H1 (cell line): Measurements from ENCODE around the gene CMC1. TPM values are rescaled to one million over a fixed set of nuclear protein-coding genes. Genes with fewer than 3 reads are reported as not detected.

Experiments used
- CTCF ChIA-PET: fragments of 300-600 bp; sonication (Branson Sonifier 250); formaldehyde crosslinking; loops from one replicate; lab custom pipeline; 2021; ENCODE audit not compliant: partially characterized antibody; lab: Charles Lee
- POLR2A ChIA-PET: fragments of 300-600 bp; sonication (Branson Sonifier 250); formaldehyde crosslinking; loops from one replicate; lab custom pipeline; 2021; ENCODE audit warnings: inconsistent platforms; ENCODE audit not compliant: partially characterized antibody; lab: Charles Lee
- DNase-seq, 2 experiments: peaks; one replicate each; pipeline versions ENCODE4 v3.0.0 to v3.0.0-alpha.2; 2010 to 2022; ENCODE audit warnings: low spot score in 2 of 2, low read depth in 1 of 2, mixed read lengths in 1 of 2
- FAIRE-seq: peaks from 2 replicates; lab custom pipeline; 2011; peaks lifted over from hg19 to GRCh38; lab: Jason Lieb, UNC
- H2AFZ ChIP-seq: 2 replicates; pipeline ENCODE4 v1.8.1; 2012; ENCODE audit warnings: low read length, inconsistent platforms
- H2AK5ac ChIP-seq: 2 replicates; pipeline ENCODE4 v1.6.1; 2013; ENCODE audit warnings: low read depth, low read length
- H2BK120ac ChIP-seq: replicated peaks from 2 replicates; pipeline ENCODE3; 2013; ENCODE audit warnings: low read depth, low read length, inconsistent platforms
- H2BK12ac ChIP-seq: 2 replicates; pipeline ENCODE4 v1.6.1; 2013; ENCODE audit warnings: low read depth, low read length
- H2BK15ac ChIP-seq: 2 replicates; pipeline ENCODE4 v1.6.1; 2013; ENCODE audit warnings: low read length
- H2BK20ac ChIP-seq: 2 replicates; pipeline ENCODE4 v1.6.1; 2013; ENCODE audit warnings: low read length
- H2BK5ac ChIP-seq: 2 replicates; pipeline ENCODE4 v1.6.1; 2013; ENCODE audit warnings: low read depth, low read length
- H3K14ac ChIP-seq: 2 replicates; pipeline ENCODE4 v1.6.1; 2013; ENCODE audit warnings: inconsistent platforms; ENCODE audit not compliant: insufficient read length
- H3K18ac ChIP-seq: 2 replicates; pipeline ENCODE4 v1.6.1; 2013; ENCODE audit warnings: low read length; ENCODE audit errors: extremely low read depth
- H3K23ac ChIP-seq: 2 replicates; pipeline ENCODE4 v1.6.1; 2013; ENCODE audit warnings: inconsistent platforms; ENCODE audit not compliant: insufficient read length
- H3K23me2 ChIP-seq: 2 replicates; pipeline ENCODE4 v1.6.1; 2013; ENCODE audit warnings: low read depth, low read length
- H3K27ac ChIP-seq: 2 replicates; pipeline ENCODE4 v1.6.1; 2011; ENCODE audit warnings: low read depth, low read length, inconsistent platforms
- H3K27me3 ChIP-seq, 4 experiments: replicated peaks in 1 of 4; 1 replicate in 1 of 4; 2 replicates in 3 of 4; pipeline versions ENCODE4 v1.6.1 to v1.8.1; 2011 to 2013; ENCODE audit warnings: low read length in 3 of 4, mild to moderate bottlenecking in 3 of 4, inconsistent platforms in 2 of 4, mixed read lengths in 2 of 4, moderate library complexity in 1 of 4; ENCODE audit not compliant: control insufficient read depth in 3 of 4, insufficient read depth in 3 of 4; ENCODE audit errors: extremely low read depth in 1 of 4
- H3K36me3 ChIP-seq, 4 experiments: 2 replicates each; pipeline versions ENCODE4 v1.6.1 to v1.8.1; 2011 to 2013; ENCODE audit warnings: mild to moderate bottlenecking in 4 of 4, low read length in 3 of 4, moderate library complexity in 2 of 4, control low read depth in 1 of 4, inconsistent platforms in 1 of 4; ENCODE audit not compliant: insufficient read depth in 4 of 4, control insufficient read depth in 2 of 4
- H3K4ac ChIP-seq: replicated peaks from 2 replicates; pipeline ENCODE3; 2013; ENCODE audit warnings: low read length, low read depth, mixed read lengths, inconsistent platforms; ENCODE audit not compliant: insufficient read length
- H3K4me1 ChIP-seq, 4 experiments: replicated peaks in 1 of 4; 1 replicate in 1 of 4; 2 replicates in 3 of 4; pipeline versions ENCODE4 v1.6.1 to v1.8.1; 2011 to 2013; ENCODE audit warnings: low read length in 3 of 4, inconsistent platforms in 2 of 4, mixed read lengths in 1 of 4; ENCODE audit not compliant: insufficient read depth in 4 of 4, control insufficient read depth in 3 of 4
- H3K4me2 ChIP-seq, 2 experiments: 2 replicates each; pipeline versions ENCODE4 v1.6.1 to v1.8.1; 2011 to 2013; ENCODE audit warnings: low read depth in 2 of 2, low read length in 2 of 2, control low read depth in 1 of 2, inconsistent platforms in 1 of 2, mild to moderate bottlenecking in 1 of 2; ENCODE audit not compliant: insufficient read depth in 1 of 2
- H3K4me3 ChIP-seq, 4 experiments: fragments of 200-600, 300-600 bp in 1 of 4; sonication (generic), shearing (Covaris generic), sonication (Bioruptor Twin) in 1 of 4; 2 replicates each; pipeline versions ENCODE4 v1.5.1 to v1.8.1; 2011 to 2016; ENCODE audit warnings: low read length in 4 of 4, low read depth in 3 of 4, control low read depth in 2 of 4, inconsistent platforms in 2 of 4, mild to moderate bottlenecking in 2 of 4, mixed read lengths in 1 of 4, moderate library complexity in 1 of 4; ENCODE audit not compliant: insufficient read depth in 2 of 4; ENCODE audit errors: extremely low read depth in 1 of 4
- H3K56ac ChIP-seq: replicated peaks from 2 replicates; pipeline ENCODE3; 2013; ENCODE audit warnings: low read depth, mild to moderate bottlenecking, mixed read lengths, low read length, inconsistent platforms; ENCODE audit not compliant: insufficient read length
- H3K79me1 ChIP-seq: 2 replicates; pipeline ENCODE4 v1.6.1; 2013; ENCODE audit warnings: low read depth, low read length, control low read depth
- H3K79me2 ChIP-seq, 2 experiments: 2 replicates each; pipeline versions ENCODE4 v1.6.1 to v1.8.1; 2012 to 2013; ENCODE audit warnings: low read length in 2 of 2, mild to moderate bottlenecking in 2 of 2, inconsistent platforms in 1 of 2; ENCODE audit not compliant: insufficient read depth in 2 of 2, control insufficient read depth in 1 of 2
- H3K9ac ChIP-seq, 4 experiments: replicated peaks in 1 of 4; 1 replicate in 1 of 4; 2 replicates in 3 of 4; pipeline versions ENCODE4 v1.6.1 to v1.8.1; 2011 to 2013; ENCODE audit warnings: low read depth in 3 of 4, low read length in 3 of 4, control low read depth in 2 of 4, mild to moderate bottlenecking in 2 of 4, moderate library complexity in 2 of 4, inconsistent platforms in 1 of 4; ENCODE audit errors: extremely low read depth in 1 of 4
- H3K9me3 ChIP-seq, 2 experiments: 2 replicates each; pipeline versions ENCODE4 v1.6.1 to v1.8.1; 2012 to 2013; ENCODE audit warnings: mild to moderate bottlenecking in 2 of 2, moderate library complexity in 2 of 2, control low read depth in 1 of 2, inconsistent platforms in 1 of 2, low read depth in 1 of 2, low read length in 1 of 2, mixed read lengths in 1 of 2; ENCODE audit not compliant: insufficient read depth in 2 of 2
- H4K20me1 ChIP-seq, 2 experiments: replicated peaks in 1 of 2; 2 replicates each; pipeline versions ENCODE3 to v1.8.1; 2011 to 2013; ENCODE audit warnings: inconsistent platforms in 2 of 2, low read length in 2 of 2, mild to moderate bottlenecking in 1 of 2; ENCODE audit not compliant: insufficient read depth in 2 of 2, control insufficient read depth in 1 of 2
- H4K5ac ChIP-seq: 2 replicates; pipeline ENCODE4 v1.6.1; 2013; ENCODE audit warnings: low read length, low read depth, mixed read lengths, inconsistent platforms; ENCODE audit not compliant: insufficient read length
- H4K8ac ChIP-seq: 2 replicates; pipeline ENCODE4 v1.8.0; 2013; ENCODE audit warnings: mild to moderate bottlenecking, moderate library complexity, low read length, inconsistent platforms; ENCODE audit not compliant: insufficient read depth; ENCODE audit errors: extremely low read depth
- H4K91ac ChIP-seq: replicated peaks from 2 replicates; pipeline ENCODE3; 2013; ENCODE audit warnings: low read length, mixed read lengths, inconsistent platforms; ENCODE audit not compliant: insufficient read length
- CEBPB ChIP-seq: IDR thresholded peaks from 2 replicates; pipeline ENCODE4 v1.6.1; 2012; ENCODE audit warnings: low read depth, low read length
- SUZ12 ChIP-seq: fragments of 200-600 bp; sonication (generic); IDR thresholded peaks from 2 replicates; pipeline ENCODE4 v1.6.1; 2012; ENCODE audit warnings: mild to moderate bottlenecking, inconsistent platforms, low read length, moderate library complexity, mixed read lengths
- WGBS, 2 experiments: shearing (Covaris generic) in 1 of 2; methylation state at CpG; one replicate each; pipeline versions ENCODE4 v1.1.6 to v1.1.7; 2013 to 2015; ENCODE audit warnings: low lambda C conversion rate in 2 of 2, mixed read lengths in 2 of 2, inconsistent platforms in 1 of 2, low coverage in 1 of 2, missing lambda C conversion rate in 1 of 2; ENCODE audit not compliant: insufficient replicate concordance in 2 of 2, insufficient coverage in 1 of 2, insufficient read length in 1 of 2; ENCODE audit errors: extremely low coverage in 1 of 2, missing lambda C conversion rate in 1 of 2; 5-methylcytosine and 5-hydroxymethylcytosine counted together
- polyA plus RNA-seq, 7 experiments: library from polyadenylated mRNA; depleted of rRNA in 3 of 7; stranded (reverse) in 5 of 7; unstranded in 2 of 7; fragments of >200 nt in 5 of 7; fragments of 200-250 nt in 2 of 7; gene quantifications; 1 replicate in 5 of 7; 2 replicates in 1 of 7; 4 replicates in 1 of 7; pipeline versions ENCODE4 v1.2.1 to v1.2.3, GENCODE V29; 2011 to 2013; ENCODE audit warnings: missing spikeins in 2 of 7, mixed read lengths in 2 of 7
- total RNA-seq: library from RNA; stranded (reverse); fragmentation: NEBNext Ultra II Directional; extraction: Animal tissue kit (Norgen Biotek cat#: 25700); gene quantifications from 2 replicates; pipeline ENCODE4 v1.2.1, GENCODE V29; 2021

CMC1 gene
- total and polyA plus RNA-seq, 2 of the 8 experiments (the other 6 are each of a cell fraction or from before 2014, with no cell fraction given) = 11.4 to 19.4 TPM

DNA sequence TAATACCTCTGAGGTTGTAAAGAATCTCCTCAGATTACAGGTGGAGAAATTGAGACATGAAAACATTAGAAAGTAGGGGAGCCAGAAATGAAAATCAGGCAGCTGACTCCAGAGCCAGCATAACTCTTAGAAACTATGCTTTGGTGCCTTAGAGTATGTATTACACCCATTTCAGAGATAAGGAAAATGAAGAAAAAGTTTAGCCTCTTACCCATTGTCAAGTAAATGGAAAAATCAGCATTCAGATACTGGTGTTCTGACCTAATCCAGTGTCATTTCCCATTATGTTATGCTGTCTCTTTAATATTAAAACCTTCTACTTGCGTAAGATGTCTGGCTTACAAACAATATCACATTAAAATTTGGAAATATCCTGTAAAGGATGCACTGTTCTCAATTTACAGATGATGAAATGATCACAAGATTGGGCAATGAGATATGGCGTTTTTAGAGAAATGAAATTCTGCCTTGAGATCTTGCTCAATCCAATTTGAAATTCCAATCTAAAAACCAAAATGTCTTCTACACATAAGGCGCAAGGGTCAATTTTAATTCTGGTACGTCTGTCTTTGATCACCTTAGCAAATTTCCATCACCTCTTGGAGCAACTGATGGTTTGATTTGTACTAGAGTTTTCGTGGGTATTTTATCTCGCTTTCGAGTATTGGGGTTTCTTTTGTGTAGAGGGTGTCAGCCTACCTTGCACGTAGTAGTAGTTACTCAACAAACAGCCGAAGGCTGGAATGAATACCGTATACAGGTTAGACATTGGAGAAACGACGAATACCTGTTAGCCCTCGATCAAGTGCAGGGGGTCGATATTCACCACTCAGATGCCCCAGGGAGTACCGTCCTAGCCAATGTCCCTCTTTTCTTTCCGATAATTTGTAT, 106.2 kb downstream of the CMC1 start:
- Histone ChIP-seq H3K14ac (no peak overlapping the region), H2BK20ac (no peak overlapping the region), H3K9ac (peak overlapping the region in 3 of 4 experiments; percentile 74 to 93 (median 93); a peak in 5 of 7 replicates), H3K23me2 (peaks cover 5% of the 10 kb centered on the region; the same call in 1 of the 2 replicates), H2BK15ac (no peak overlapping the region), H3K27me3 (no peaks in the 10 kb centered on the region), H3K4me2 (peak overlapping the region; percentile 68 to 87), H3K4me3 (peak overlapping the region; percentile 81 to 96 (median 84)), H4K8ac (no peak overlapping the region), H3K4ac (no peak overlapping the region), H3K4me1 (no peaks in the 10 kb centered on the region; a peak in 2 of 7 replicates), H2AK5ac (no peak overlapping the region), H3K79me2 (peaks cover 0 to 40% of the 10 kb centered on the region in 2 experiments; a peak in 2 of 4 replicates), H2BK120ac (no peak overlapping the region), H2BK12ac (no peak overlapping the region), H3K18ac (no peak overlapping the region), H4K20me1 (peaks cover 0 to 2% of the 10 kb centered on the region in 2 experiments), H2BK5ac (peak overlapping the region; percentile 96; the same call in 1 of the 2 replicates), H3K56ac (no peak overlapping the region), H3K9me3 (no peaks in the 10 kb centered on the region; a peak in 1 of 4 replicates), H3K27ac (no peak overlapping the region; the same call in 1 of the 2 replicates), H3K79me1 (no peaks in the 10 kb centered on the region), H4K91ac (no peak overlapping the region), H2AFZ (peak overlapping the region; percentile 10; the same call in 1 of the 2 replicates), H4K5ac (no peak overlapping the region), H3K36me3 (no peaks in the 10 kb centered on the region), H3K23ac (no peak overlapping the region)
- no peak for TF ChIP-seq SUZ12
- 0 out of 2 replicates have a peak, but pooled peaks have one; percentile 4 for TF ChIP-seq CEBPB
- ChIA-PET POLR2A (interaction anchor here (0.9 to 1.9 kb wide), 3 partner anchors 8 to 107 kb away, joined by 3 to 10 read pairs (median 5); partner anchors contain the start of gene CMC1), CTCF (interaction anchor here (1.2 to 1.4 kb wide), 2 partner anchors 22 to 1035 kb away, joined by 3 read pairs; no protein-coding TSS in a partner anchor)
- FAIRE-seq = no peak
- no peak for DNase-seq
- WGBS, 2 experiments = 26% methylated on average over 16 of the region's 16 CpGs; no CpG with 5 or more reads in 1 of the 2 experiments
